GM23248 (cell line): ENCODE results near the gene GABRB3. TPM values are rescaled to one million over a fixed set of nuclear protein-coding genes. Genes with fewer than 3 reads are reported as not detected.

ENCODE experiments used
- DNase-seq: peaks from one replicate; pipeline ENCODE4 v3.0.0-alpha.2; 2015
- H2AFZ ChIP-seq: fragments of 200-600 bp; sonication (generic); 2 replicates; pipeline ENCODE4 v1.6.1; 2016; ENCODE audit warnings: antibody characterized with exemption
- H3F3A ChIP-seq: fragments of 200-600 bp; sonication (generic); 2 replicates; pipeline ENCODE4 v1.6.1; 2016; ENCODE audit warnings: mild to moderate bottlenecking, antibody characterized with exemption, mixed run types; ENCODE audit not compliant: insufficient read depth
- H3K27ac ChIP-seq: fragments of 200-600 bp; sonication (generic); 2 replicates; pipeline ENCODE4 v1.5.1; 2016; ENCODE audit warnings: mild to moderate bottlenecking
- H3K27me3 ChIP-seq: fragments of 200-600 bp; sonication (generic); replicated peaks from 2 replicates; pipeline ENCODE4 v1.6.1; 2016; ENCODE audit warnings: mild to moderate bottlenecking; ENCODE audit not compliant: insufficient read depth
- H3K36me3 ChIP-seq: fragments of 200-600 bp; sonication (generic); 2 replicates; pipeline ENCODE4 v1.6.1; 2016; ENCODE audit warnings: low read depth, mild to moderate bottlenecking
- H3K4me1 ChIP-seq: fragments of 200-600 bp; sonication (generic); 2 replicates; pipeline ENCODE4 v1.6.1; 2016; ENCODE audit warnings: mild to moderate bottlenecking; ENCODE audit not compliant: insufficient read depth
- H3K4me2 ChIP-seq: fragments of 200-600 bp; sonication (generic); one replicate; pipeline ENCODE4 v1.6.1; 2016; ENCODE audit warnings: mild to moderate bottlenecking; ENCODE audit not compliant: unreplicated experiment
- H3K4me3 ChIP-seq: fragments of 200-600 bp; sonication (generic); 2 replicates; pipeline ENCODE4 v1.5.1; 2016; ENCODE audit warnings: mild to moderate bottlenecking
- H3K79me2 ChIP-seq: fragments of 200-600 bp; sonication (generic); 2 replicates; pipeline ENCODE4 v1.6.1; 2016; ENCODE audit warnings: mild to moderate bottlenecking; ENCODE audit not compliant: insufficient read depth
- H3K9ac ChIP-seq: fragments of 200-600 bp; sonication (generic); 2 replicates; pipeline ENCODE4 v1.6.1; 2016; ENCODE audit warnings: mild to moderate bottlenecking
- H3K9me2 ChIP-seq: fragments of 200-600 bp; sonication (generic); 2 replicates; pipeline ENCODE4 v1.6.1; 2016; ENCODE audit warnings: mixed run types, mild to moderate bottlenecking, moderate library complexity; ENCODE audit not compliant: insufficient read depth
- H3K9me3 ChIP-seq: fragments of 200-600 bp; sonication (generic); one replicate; pipeline ENCODE4 v1.6.1; 2017; ENCODE audit warnings: low read depth
- H4K20me1 ChIP-seq: fragments of 200-600 bp; sonication (generic); 2 replicates; pipeline ENCODE4 v1.6.0; 2016; ENCODE audit not compliant: insufficient read depth
- EZH2 ChIP-seq: fragments of 200-600 bp; sonication (generic); IDR thresholded peaks from 2 replicates; pipeline ENCODE4 v1.6.1; 2018; ENCODE audit warnings: antibody characterized with exemption, mild to moderate bottlenecking; ENCODE audit not compliant: insufficient read depth, poor library complexity, severe bottlenecking
- EZH2phosphoT487 ChIP-seq: fragments of 200-600 bp; sonication (generic); IDR thresholded peaks from 2 replicates; pipeline ENCODE4 v1.6.1; 2018; ENCODE audit warnings: antibody characterized with exemption, moderate library complexity, mild to moderate bottlenecking, low read depth; ENCODE audit not compliant: insufficient read depth
- WGBS, 2 experiments: methylation state at CpG; one replicate each; pipeline ENCODE4 v1.1.6; 2015 to 2017; ENCODE audit warnings: low lambda C conversion rate in 2 of 2, low coverage in 1 of 2; ENCODE audit errors: missing lambda C conversion rate in 2 of 2; 5-methylcytosine and 5-hydroxymethylcytosine counted together
- in situ Hi-C: fragments of 300-500 bp; cut with MboI; formaldehyde crosslinking; loops from 2 replicates; pipeline ENCODE4 v1.15.0; 2020
- polyA plus RNA-seq: library from polyadenylated mRNA; unstranded; fragments of >200 nt; fragmentation: Nextera tagmentation; extraction: Ambion mirVana; gene quantifications from 2 replicates; pipeline ENCODE4 v1.2.1, GENCODE V29; 2016
- total RNA-seq: library from RNA; depleted of rRNA; stranded (reverse); fragments of >200 nt; shearing (Covaris generic); gene quantifications from 2 replicates; pipeline ENCODE4 v1.2.3, GENCODE V29; 2014

Gene GABRB3
- total and polyA plus RNA-seq, 2 experiments from 2014 or later, result 0.15 TPM; not detected in 1

GRCh38 chr15:26739791-26740190 lies 33.1 kb downstream of the GABRB3 start:
- Histone ChIP-seq H3K4me1 (no peaks in the 10 kb centered on the region), H3K36me3 (no peaks in the 10 kb centered on the region), H2AFZ (no peak overlapping the region), H3K79me2 (no peaks in the 10 kb centered on the region), H3K27ac (no peak overlapping the region), H3K4me2 (no peak overlapping the region), H3K9me2 (no peaks in the 10 kb centered on the region), H3K4me3 (no peak overlapping the region), H3K27me3 (no peaks in the 10 kb centered on the region), H3F3A (no peaks in the 10 kb centered on the region), H3K9ac (no peak overlapping the region), H3K9me3 (no peaks in the 10 kb centered on the region), H4K20me1 (no peaks in the 10 kb centered on the region)
- 36 to 39% methylated on average over 7 of the region's 7 CpGs for WGBS, 2 experiments
- in situ Hi-C loops, result no loop called here
- no peak for DNase-seq
- TF ChIP-seq EZH2 (no peak), EZH2phosphoT487 (no peak)

- Histone ChIP-seq H3K79me2 (no peaks in the 10 kb centered on the region), H4K20me1 (no peaks in the 10 kb centered on the region), H3K27me3 (no peaks in the 10 kb centered on the region), H3K36me3 (no peaks in the 10 kb centered on the region), H3K9me2 (no peaks in the 10 kb centered on the region), H3K4me1 (no peaks in the 10 kb centered on the region), H3K4me2 (no peak overlapping the region), H3F3A (no peaks in the 10 kb centered on the region), H2AFZ (no peak overlapping the region), H3K9ac (no peak overlapping the region), H3K27ac (no peak overlapping the region), H3K9me3 (no peaks in the 10 kb centered on the region), H3K4me3 (no peak overlapping the region)
- 27 to 37% methylated on average over 9 of the region's 9 CpGs for WGBS, 2 experiments
- in situ Hi-C loops, result no loop called here
- no peak for DNase-seq
- TF ChIP-seq EZH2 (no peak), EZH2phosphoT487 (no peak)
Observed at GRCh38 chr15:26738996-26739395, 33.9 kb downstream of the GABRB3 start.

GRCh38 chr15:26736502-26737248 lies 36.2 kb downstream of the GABRB3 start:
- H3K79me2 ChIP-seq, result no peaks in the 10 kb centered on the region
- H3K4me3 ChIP-seq, result no peak overlapping the region
- no peak overlapping the region for H3K27ac ChIP-seq
- no peaks in the 10 kb centered on the region for H3K9me2 ChIP-seq
- no peaks in the 10 kb centered on the region for H3K9me3 ChIP-seq
- no peaks in the 10 kb centered on the region for H3K36me3 ChIP-seq
- no peak overlapping the region for H2AFZ ChIP-seq
- DNase-seq, result no peak
- in situ Hi-C loops, result no loop called here
- no peak overlapping the region for H3K9ac ChIP-seq
- no peak overlapping the region for H3K4me2 ChIP-seq
- TF ChIP-seq EZH2phosphoT487 (no peak), EZH2 (no peak)
- no peaks in the 10 kb centered on the region for H3F3A ChIP-seq
- 28 to 29% methylated on average over 11 of the region's 11 CpGs for whole genome bisulfite sequencing, 2 experiments
- no peaks in the 10 kb centered on the region for H4K20me1 ChIP-seq
- H3K27me3 ChIP-seq, result no peaks in the 10 kb centered on the region
- H3K4me1 ChIP-seq, result no peaks in the 10 kb centered on the region

- no peaks in the 10 kb centered on the region for H3K36me3 ChIP-seq
- no peaks in the 10 kb centered on the region for H3K79me2 ChIP-seq
- no peaks in the 10 kb centered on the region for H3K9me2 ChIP-seq
- H3K4me1 ChIP-seq, result no peaks in the 10 kb centered on the region
- in situ Hi-C loops, result no loop called here
- WGBS, 2 experiments, result 33 to 38% methylated on average over 5 of the region's 5 CpGs
- DNase-seq, result no peak
- no peak overlapping the region for H3K4me2 ChIP-seq
- H3F3A ChIP-seq, result no peaks in the 10 kb centered on the region
- H3K4me3 ChIP-seq, result no peak overlapping the region
- TF ChIP-seq EZH2phosphoT487, result no peak
- no peak for TF ChIP-seq EZH2
- H3K27me3 ChIP-seq, result no peaks in the 10 kb centered on the region
- no peaks in the 10 kb centered on the region for H3K9me3 ChIP-seq
- H4K20me1 ChIP-seq, result no peaks in the 10 kb centered on the region
- no peak overlapping the region for H3K9ac ChIP-seq
- no peak overlapping the region for H3K27ac ChIP-seq
- no peak overlapping the region for H2AFZ ChIP-seq
Observed at GRCh38 chr15:26731965-26732364, 40.9 kb downstream of the GABRB3 start.

DNA sequence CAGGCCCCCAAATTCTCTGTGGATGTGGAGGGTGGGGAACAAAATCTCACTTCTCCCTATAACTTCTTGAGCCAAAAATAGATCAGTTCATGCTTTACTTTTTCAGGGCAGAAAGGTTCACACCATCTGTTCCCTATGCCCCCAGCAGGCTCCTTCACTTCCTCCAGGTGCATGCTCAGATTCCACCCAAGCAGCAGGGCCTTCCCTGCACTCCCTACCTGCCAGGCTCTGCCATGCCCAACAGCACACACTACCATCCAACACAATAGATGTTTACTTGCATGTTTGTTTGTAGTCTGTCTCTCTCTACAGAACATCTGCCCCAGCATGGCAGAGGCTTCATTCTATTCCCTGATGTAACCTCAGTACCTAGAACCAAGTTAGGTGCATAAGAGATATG lies 43.3 kb downstream of the GABRB3 start:
- H4K20me1 ChIP-seq, result no peaks in the 10 kb centered on the region
- no peaks in the 10 kb centered on the region for H3K36me3 ChIP-seq
- H3K9me2 ChIP-seq, result no peaks in the 10 kb centered on the region
- no peaks in the 10 kb centered on the region for H3F3A ChIP-seq
- no peak overlapping the region for H3K27ac ChIP-seq
- DNase-seq, result no peak
- H2AFZ ChIP-seq, result no peak overlapping the region
- no peaks in the 10 kb centered on the region for H3K9me3 ChIP-seq
- no peak overlapping the region for H3K9ac ChIP-seq
- no peaks in the 10 kb centered on the region for H3K27me3 ChIP-seq
- in situ Hi-C loops, result no loop called here
- TF ChIP-seq EZH2 (no peak), EZH2phosphoT487 (no peak)
- H3K79me2 ChIP-seq, result no peaks in the 10 kb centered on the region
- no peak overlapping the region for H3K4me3 ChIP-seq
- no peaks in the 10 kb centered on the region for H3K4me1 ChIP-seq
- no peak overlapping the region for H3K4me2 ChIP-seq
